ACC112 (cell line): Measurements from ENCODE around the gene SALL2.
A peak's percentile ranks its signal among the peaks of the same experiment; 100 is the strongest.
"Not testable (repeated sequence)": the region's sequence is repeated elsewhere in the genome, so short reads cannot be mapped to it uniquely, and the experiment has no call there.

Source experiments
- H2AFZ ChIP-seq: fragments of 200-600 bp; sonication (generic); one replicate; pipeline ENCODE4 v1.6.0; 2017; ENCODE audit warnings: antibody characterized with exemption, low read length; ENCODE audit not compliant: unreplicated experiment
- H3K27ac ChIP-seq: fragments of 200-600 bp; sonication (generic); 2 replicates; pipeline ENCODE4 v1.5.1; 2014; ENCODE audit warnings: low read depth, mild to moderate bottlenecking, antibody characterized with exemption, low read length, moderate library complexity
- H3K27me3 ChIP-seq: fragments of 200-600 bp; sonication (generic); 2 replicates; pipeline ENCODE4 v1.6.1; 2014; ENCODE audit warnings: mild to moderate bottlenecking, antibody characterized with exemption, low read length, moderate library complexity, mixed read lengths; ENCODE audit not compliant: insufficient read depth
- H3K36me3 ChIP-seq: fragments of 200-600 bp; sonication (generic); 2 replicates; pipeline ENCODE4 v1.6.1; 2016; ENCODE audit warnings: mild to moderate bottlenecking, antibody characterized with exemption, low read length, moderate library complexity, mixed read lengths; ENCODE audit not compliant: insufficient read depth
- H3K4me1 ChIP-seq: fragments of 200-600 bp; sonication (generic); one replicate; pipeline ENCODE4 v1.6.1; 2016; ENCODE audit warnings: low read length, mixed read lengths; ENCODE audit not compliant: insufficient read depth, unreplicated experiment, control insufficient read depth
- H3K4me3 ChIP-seq: fragments of 200-600 bp; sonication (generic); 2 replicates; pipeline ENCODE4 v1.5.1; 2014; ENCODE audit warnings: mild to moderate bottlenecking, low read depth, low read length
- H3K79me2 ChIP-seq: fragments of 200-600 bp; sonication (generic); one replicate; pipeline ENCODE4 v1.6.0; 2016; ENCODE audit warnings: low read length; ENCODE audit not compliant: control insufficient read depth, unreplicated experiment, insufficient read depth

The SALL2 gene

DNA sequence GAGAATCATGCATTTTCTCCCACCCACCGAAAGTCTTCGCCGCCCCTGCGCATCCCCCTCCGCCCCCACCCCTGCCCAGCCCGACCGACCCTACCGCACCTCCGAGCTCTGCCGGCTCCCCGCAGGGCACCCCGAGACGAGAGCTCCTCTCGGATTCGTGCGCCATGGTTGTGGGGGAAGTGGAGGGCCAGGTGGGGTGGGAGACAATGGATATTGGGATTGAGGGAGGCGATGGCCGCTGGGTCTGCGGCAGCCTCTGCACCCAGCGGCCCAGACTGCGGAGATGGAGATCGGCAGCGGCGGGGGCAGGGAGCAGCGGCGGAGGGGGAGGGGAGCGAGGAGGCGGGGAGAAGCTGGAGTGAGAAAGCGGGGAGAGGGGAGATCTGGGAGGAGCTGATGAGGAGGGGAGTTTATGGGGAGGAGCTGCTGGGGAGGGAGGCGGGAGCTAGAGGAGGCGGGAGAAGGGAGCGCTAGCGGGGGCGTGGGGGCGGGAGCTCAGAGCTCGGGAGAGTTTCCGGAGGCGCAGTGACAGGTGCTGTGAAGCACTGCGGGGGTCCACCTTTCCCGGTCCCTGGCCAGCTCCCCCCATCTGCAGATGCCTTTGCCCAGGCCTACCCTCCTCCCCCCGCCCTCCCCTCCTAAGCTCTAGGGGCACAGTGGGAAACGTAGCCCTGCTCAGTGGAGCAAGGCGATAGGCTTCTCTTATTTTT is at the start of gene SALL2:
Gene SALL2 (minus strand): TSS at position 385 of the 710 bp plus-strand sequence. CDS start 219 bp downstream, at position 166.
- Histone ChIP-seq H3K27me3 (no peaks in the 10 kb centered on the region), H3K4me1 (peaks cover 14% of the 10 kb centered on the region), H3K79me2 (no peaks in the 10 kb centered on the region), H2AFZ (peak within 1 kb of the TSS; percentile 93), H3K36me3 (no peaks in the 10 kb centered on the region), H3K27ac (no peak within 1 kb of the TSS), H3K4me3 (peak within 1 kb of the TSS; percentile 95)

- Histone ChIP-seq H3K27me3 (peaks cover 51% of the 10 kb centered on the region), H3K27ac (no peak overlapping the region), H3K4me1 (no peaks in the 10 kb centered on the region), H3K36me3 (no peaks in the 10 kb centered on the region), H2AFZ (no peak overlapping the region), H3K79me2 (no peaks in the 10 kb centered on the region), H3K4me3 (no peak overlapping the region)
These were observed 49.5 kb upstream of the SALL2 start for GRCh38 chr14:21575661-21576060.

- Histone ChIP-seq H3K27me3 (peaks cover 48% of the 10 kb centered on the region), H3K4me1 (no peaks in the 10 kb centered on the region), H3K27ac (no peak overlapping the region), H3K36me3 (no peaks in the 10 kb centered on the region), H3K79me2 (no peaks in the 10 kb centered on the region), H2AFZ (no peak overlapping the region), H3K4me3 (no peak overlapping the region)
These were observed 46.5 kb upstream of the SALL2 start for GRCh38 chr14:21572604-21573003.

GRCh38 chr14:21558703-21559170 is 32.6 kb upstream of the SALL2 start:
- Histone ChIP-seq H2AFZ (no peak overlapping the region), H3K4me3 (no peak overlapping the region), H3K79me2 (no peaks in the 10 kb centered on the region), H3K4me1 (peaks cover 3% of the 10 kb centered on the region), H3K27ac (no peak overlapping the region), H3K27me3 (peaks cover 2% of the 10 kb centered on the region; the same call in 1 of the 2 replicates), H3K36me3 (no peaks in the 10 kb centered on the region)

DNA sequence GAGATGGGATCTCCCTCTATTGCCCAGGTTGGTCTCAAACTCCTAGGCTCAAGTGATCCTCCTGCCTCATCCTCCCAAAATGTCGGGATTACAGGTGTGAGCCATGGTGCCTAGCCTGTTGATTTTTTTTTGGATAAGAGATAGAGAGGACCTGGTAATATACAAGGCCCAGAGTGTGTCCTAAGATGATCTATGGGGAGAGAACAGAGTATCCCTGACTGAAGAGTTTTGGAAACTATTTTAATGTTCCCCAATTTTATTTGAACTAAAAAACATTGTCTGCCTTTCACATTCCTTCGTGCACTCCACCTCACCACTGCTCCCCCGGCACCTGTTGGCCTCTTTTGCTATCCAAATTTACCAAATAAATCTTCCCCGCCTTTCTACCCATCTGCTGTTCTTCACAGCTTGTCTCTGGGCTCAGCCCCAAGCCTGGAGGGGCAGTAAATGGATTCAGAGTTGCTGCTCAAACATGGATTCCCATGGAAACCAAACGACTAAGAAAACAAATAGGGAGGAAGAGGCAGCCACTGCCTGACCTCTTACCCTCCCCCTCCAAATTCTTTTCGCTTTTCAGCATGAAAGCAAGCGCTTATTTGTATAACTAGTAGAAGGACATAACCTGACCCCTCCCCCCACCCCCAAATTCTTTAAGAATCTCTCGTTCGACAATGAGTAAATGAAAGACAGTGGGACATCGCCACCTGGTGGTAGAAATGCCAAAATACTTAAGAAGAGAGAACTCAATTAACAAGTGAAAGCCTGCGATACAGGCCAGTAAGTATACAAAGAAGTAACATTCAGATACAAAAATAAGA is 31.1 kb upstream of the SALL2 start:
- peaks cover 3% of the 10 kb centered on the region for H3K4me1 ChIP-seq
- peak overlapping the region; percentile 68 for H3K4me3 ChIP-seq
- H3K27ac ChIP-seq, result peak overlapping the region; percentile 22; the same call in 1 of the 2 replicates
- H2AFZ ChIP-seq, result peak overlapping the region; percentile 74
- H3K36me3 ChIP-seq, result no peaks in the 10 kb centered on the region
- no peaks in the 10 kb centered on the region for H3K27me3 ChIP-seq
- no peaks in the 10 kb centered on the region for H3K79me2 ChIP-seq

DNA sequence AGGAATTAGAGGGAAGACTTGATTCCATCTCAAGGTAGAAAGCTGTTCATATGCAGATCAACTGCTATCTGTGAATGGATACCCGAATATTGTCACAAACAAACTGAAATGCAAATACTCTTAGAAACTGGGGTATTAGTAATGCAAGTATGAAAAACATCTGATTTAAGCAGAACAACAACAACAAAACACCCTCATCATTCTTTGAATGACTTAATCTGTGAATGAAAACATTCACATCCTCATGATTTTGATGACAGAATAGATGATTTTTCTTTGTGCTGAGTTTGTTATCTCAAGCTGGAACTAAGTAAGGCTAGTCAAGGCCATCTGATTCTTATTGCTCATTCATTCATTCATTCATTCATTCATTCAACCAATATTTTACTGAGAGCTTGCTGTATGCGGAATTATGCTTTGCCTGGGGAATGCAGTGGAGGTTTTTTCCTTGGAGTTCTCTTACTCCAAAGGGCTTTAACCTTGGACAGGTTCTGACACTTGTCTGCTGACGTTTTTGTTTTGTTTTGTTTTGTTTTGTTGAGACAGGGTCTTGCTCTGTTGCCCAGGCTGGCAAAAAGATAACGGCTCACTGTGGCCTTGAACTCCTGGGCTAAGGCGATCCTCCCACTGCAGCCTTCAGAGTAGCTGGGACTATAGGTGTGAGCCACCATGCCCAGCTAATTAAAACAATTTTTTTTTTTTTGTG is 30.4 kb upstream of the SALL2 start:
- no peak overlapping the region for H3K4me3 ChIP-seq
- peaks cover 3% of the 10 kb centered on the region for H3K4me1 ChIP-seq
- H3K36me3 ChIP-seq, result no peaks in the 10 kb centered on the region
- H3K27ac ChIP-seq, result no peak overlapping the region
- H2AFZ ChIP-seq, result no peak overlapping the region
- H3K27me3 ChIP-seq, result no peaks in the 10 kb centered on the region
- H3K79me2 ChIP-seq, result no peaks in the 10 kb centered on the region

DNA sequence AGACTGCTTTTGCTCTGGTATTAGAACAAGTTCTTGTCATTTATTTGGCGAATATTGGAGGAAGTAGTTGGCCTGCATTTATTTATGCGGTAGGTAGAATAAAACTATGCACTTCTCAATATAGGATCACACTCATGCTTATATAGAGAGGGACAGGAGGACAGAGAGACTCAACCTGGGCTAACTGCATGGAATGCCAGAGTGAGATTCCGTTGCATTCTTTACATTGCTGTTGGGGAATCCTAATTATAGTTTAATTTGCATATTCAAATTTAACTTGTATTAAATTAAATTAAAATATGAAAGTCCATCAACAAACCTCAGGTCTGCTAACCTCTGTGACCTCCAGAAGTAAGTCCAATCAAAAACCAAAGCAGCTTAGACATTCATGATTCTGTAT is 27.1 kb upstream of the SALL2 start:
- peaks cover 3% of the 10 kb centered on the region for H3K4me1 ChIP-seq
- no peaks in the 10 kb centered on the region for H3K36me3 ChIP-seq
- H3K27me3 ChIP-seq, result no peaks in the 10 kb centered on the region
- no peak overlapping the region for H3K27ac ChIP-seq
- no peaks in the 10 kb centered on the region for H3K79me2 ChIP-seq
- no peak overlapping the region for H2AFZ ChIP-seq
- no peak overlapping the region for H3K4me3 ChIP-seq

DNA sequence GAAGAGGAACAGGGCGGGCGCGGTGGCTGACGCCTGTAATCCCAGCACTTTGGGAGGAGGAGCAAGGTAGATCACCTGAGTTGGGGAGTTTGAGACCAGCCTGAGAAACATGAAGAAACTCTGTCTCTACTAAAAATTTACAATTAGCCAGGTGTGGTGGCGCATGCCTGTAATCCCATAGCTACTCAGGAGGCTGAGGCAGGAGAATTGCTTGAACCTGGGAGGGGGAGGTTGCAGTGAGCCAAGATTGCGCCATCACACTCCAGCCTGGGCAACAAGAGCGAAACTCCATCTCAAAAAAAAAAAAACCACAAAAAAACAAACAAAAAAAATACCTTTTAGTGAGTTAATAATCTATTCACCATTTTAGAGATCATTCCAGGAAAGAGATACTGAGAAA is 18.4 kb upstream of the SALL2 start:
- H2AFZ ChIP-seq, H3K4me1 ChIP-seq, H3K36me3 ChIP-seq, H3K79me2 ChIP-seq, H3K27me3 ChIP-seq, H3K4me3 ChIP-seq, H3K27ac ChIP-seq: not testable (repeated sequence)

DNA sequence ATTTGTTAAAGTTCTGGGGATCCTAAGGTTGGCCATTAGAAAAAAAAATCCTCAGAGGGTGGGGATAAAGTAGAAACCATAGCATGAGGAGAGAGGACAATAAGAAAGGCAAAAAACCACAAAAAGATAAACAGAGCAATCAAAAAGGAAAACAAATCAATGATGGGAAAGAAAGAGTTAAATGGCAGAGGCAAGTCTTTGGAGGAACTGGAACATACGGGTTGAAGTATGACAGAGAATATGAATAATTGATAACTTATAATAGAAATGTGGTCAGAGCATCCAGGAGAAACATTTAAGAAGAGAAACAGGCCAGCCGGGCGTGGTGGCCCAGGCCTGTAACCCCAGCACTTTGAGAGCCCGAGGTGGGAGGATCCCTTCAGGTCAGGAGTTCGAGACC is 17.8 kb upstream of the SALL2 start:
- Histone ChIP-seq H3K27ac (no peak overlapping the region), H3K27me3 (peaks cover 9% of the 10 kb centered on the region), H3K36me3 (no peaks in the 10 kb centered on the region), H2AFZ (no peak overlapping the region), H3K4me3 (no peak overlapping the region), H3K4me1 (no peaks in the 10 kb centered on the region), H3K79me2 (no peaks in the 10 kb centered on the region)

GRCh38 chr14:21543521-21543960 is 17.4 kb upstream of the SALL2 start:
- Histone ChIP-seq H3K79me2 (no peaks in the 10 kb centered on the region), H3K36me3 (no peaks in the 10 kb centered on the region), H2AFZ (no peak overlapping the region), H3K4me1 (no peaks in the 10 kb centered on the region), H3K27ac (no peak overlapping the region), H3K27me3 (peaks cover 14% of the 10 kb centered on the region), H3K4me3 (no peak overlapping the region)
